SH-SY5Y (cell line): Measurements from ENCODE around the gene GCC1.

Experiments used
- GATA2 ChIP-seq: IDR thresholded peaks from 2 replicates; pipeline ENCODE4 v1.6.1; 2011; ENCODE audit warnings: mild to moderate bottlenecking, low read depth, low read length
- GATA3 ChIP-seq: IDR thresholded peaks from 2 replicates; pipeline ENCODE4 v1.6.1; 2011; ENCODE audit warnings: low read depth, mild to moderate bottlenecking, low read length, moderate library complexity

GRCh38 chr7:127592550-127592949 lies 7.2 kb upstream of the GCC1 start:
- TF ChIP-seq GATA2, result no peak
- TF ChIP-seq GATA3, result no peak
